Astrocyte (in vitro differentiated cells and primary cell): ENCODE measurements around the gene HEMK1.

Experiments
- EZH2 ChIP-seq: IDR thresholded peaks from 2 replicates; pipeline ENCODE4 v1.6.1; 2012; ENCODE audit warnings: mild to moderate bottlenecking, low read length, inconsistent platforms; ENCODE audit not compliant: insufficient read depth
- TF ChIP-seq, protein P1 (sequence below): IDR thresholded peaks from 2 replicates; pipeline ENCODE4 v1.5.1; 2011; ENCODE audit warnings: low read depth, mild to moderate bottlenecking, inconsistent platforms, low read length, moderate library complexity; ENCODE audit not compliant: insufficient read depth

- TF ChIP-seq EZH2, result no peak
- TF ChIP-seq, protein P1, sequence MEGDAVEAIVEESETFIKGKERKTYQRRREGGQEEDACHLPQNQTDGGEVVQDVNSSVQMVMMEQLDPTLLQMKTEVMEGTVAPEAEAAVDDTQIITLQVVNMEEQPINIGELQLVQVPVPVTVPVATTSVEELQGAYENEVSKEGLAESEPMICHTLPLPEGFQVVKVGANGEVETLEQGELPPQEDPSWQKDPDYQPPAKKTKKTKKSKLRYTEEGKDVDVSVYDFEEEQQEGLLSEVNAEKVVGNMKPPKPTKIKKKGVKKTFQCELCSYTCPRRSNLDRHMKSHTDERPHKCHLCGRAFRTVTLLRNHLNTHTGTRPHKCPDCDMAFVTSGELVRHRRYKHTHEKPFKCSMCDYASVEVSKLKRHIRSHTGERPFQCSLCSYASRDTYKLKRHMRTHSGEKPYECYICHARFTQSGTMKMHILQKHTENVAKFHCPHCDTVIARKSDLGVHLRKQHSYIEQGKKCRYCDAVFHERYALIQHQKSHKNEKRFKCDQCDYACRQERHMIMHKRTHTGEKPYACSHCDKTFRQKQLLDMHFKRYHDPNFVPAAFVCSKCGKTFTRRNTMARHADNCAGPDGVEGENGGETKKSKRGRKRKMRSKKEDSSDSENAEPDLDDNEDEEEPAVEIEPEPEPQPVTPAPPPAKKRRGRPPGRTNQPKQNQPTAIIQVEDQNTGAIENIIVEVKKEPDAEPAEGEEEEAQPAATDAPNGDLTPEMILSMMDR, result no peak
Measured at GRCh38 chr3:50568947-50569749, at the start of gene HEMK1.
